ENCODE measurements around the gene NCOR2.
A peak's percentile ranks its signal among the peaks of the same experiment; 100 is the strongest.

Gene NCOR2

GRCh38 chr12:124543590-124544310, 23.7 kb downstream of the NCOR2 start:
- DNase-seq (ENCODE audit: low spot score) = no peak

- no peak for DNase-seq (ENCODE audit: low spot score)
These were observed 24.3 kb downstream of the NCOR2 start for GRCh38 chr12:124543052-124543589.

- no peak for DNase-seq (ENCODE audit: low spot score)
These were observed 25.1 kb downstream of the NCOR2 start for GRCh38 chr12:124542021-124542949.

- DNase-seq (ENCODE audit: low spot score) = no peak
These were observed 26.1 kb downstream of the NCOR2 start for GRCh38 chr12:124541322-124541721.

GRCh38 chr12:124539084-124540041, 28.0 kb downstream of the NCOR2 start:
- DNase-seq (ENCODE audit: low spot score) = no peak

- no peak for DNase-seq (ENCODE audit: low spot score)
These were observed 29.0 kb downstream of the NCOR2 start for GRCh38 chr12:124538194-124539082.

- peak; percentile 81 for DNase-seq (ENCODE audit: low spot score)
These were observed 29.8 kb downstream of the NCOR2 start for GRCh38 chr12:124537525-124538193.

- no peak for DNase-seq (ENCODE audit: low spot score)
These were observed 30.8 kb downstream of the NCOR2 start for GRCh38 chr12:124536641-124537040.

- DNase-seq (ENCODE audit: low spot score) = no peak
These were observed 32.4 kb downstream of the NCOR2 start for GRCh38 chr12:124534776-124535740.

GRCh38 chr12:124533456-124533855, 34.0 kb downstream of the NCOR2 start:
- no peak for DNase-seq (ENCODE audit: low spot score)

- no peak for DNase-seq (ENCODE audit: low spot score)
These were observed 34.4 kb downstream of the NCOR2 start for GRCh38 chr12:124532967-124533366.

GRCh38 chr12:124532331-124532750, 35.1 kb downstream of the NCOR2 start:
- peak; percentile 69 for DNase-seq (ENCODE audit: low spot score)

- no peak for DNase-seq (ENCODE audit: low spot score)
These were observed 35.5 kb downstream of the NCOR2 start for GRCh38 chr12:124531906-124532305.

- DNase-seq (ENCODE audit: low spot score) = no peak
These were observed 36.1 kb downstream of the NCOR2 start for GRCh38 chr12:124531281-124531745.

GRCh38 chr12:124530637-124531263, 36.7 kb downstream of the NCOR2 start:
- DNase-seq (ENCODE audit: low spot score) = no peak

GRCh38 chr12:124529565-124530276, 37.7 kb downstream of the NCOR2 start:
- DNase-seq (ENCODE audit: low spot score) = no peak

- DNase-seq (ENCODE audit: low spot score) = no peak
These were observed 39.4 kb downstream of the NCOR2 start for GRCh38 chr12:124527861-124528561.

Data from Ammon's horn (tissue), 1 donor.